Hepatic stellate cell (primary cell): ENCODE measurements around the gene TOX3.

ENCODE experiments used
- DNase-seq: peaks from one replicate; pipeline ENCODE4 v3.0.0; 2011; ENCODE audit warnings: low spot score

The TOX3 gene

DNA sequence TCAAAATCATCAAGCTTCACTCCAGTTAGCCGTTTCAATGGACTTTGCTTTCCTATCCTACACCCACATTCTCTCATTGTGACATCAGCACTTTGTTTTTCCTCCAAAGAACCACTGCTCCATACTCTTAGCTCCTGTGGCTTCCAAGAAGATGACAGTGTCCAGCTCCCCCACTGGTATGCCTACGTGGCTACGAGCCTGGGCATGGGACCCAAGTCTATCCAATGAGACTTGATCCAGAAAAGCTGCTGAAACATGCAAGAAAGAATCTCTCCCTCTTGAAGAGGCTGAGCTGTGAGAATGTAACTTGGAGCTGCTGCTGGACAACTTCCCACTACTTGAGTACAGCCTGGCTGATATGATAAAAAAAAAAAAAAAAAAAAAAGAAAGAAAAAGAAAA is 9.4 kb downstream of the TOX3 start:
- no peak for DNase-seq

GRCh38 chr16:52535076-52535475 is 11.9 kb downstream of the TOX3 start:
- DNase-seq = no peak

- no peak for DNase-seq
Observed at GRCh38 chr16:52533296-52533695, 13.6 kb downstream of the TOX3 start.

GRCh38 chr16:52532384-52532783 is 14.6 kb downstream of the TOX3 start:
- no peak for DNase-seq

DNA sequence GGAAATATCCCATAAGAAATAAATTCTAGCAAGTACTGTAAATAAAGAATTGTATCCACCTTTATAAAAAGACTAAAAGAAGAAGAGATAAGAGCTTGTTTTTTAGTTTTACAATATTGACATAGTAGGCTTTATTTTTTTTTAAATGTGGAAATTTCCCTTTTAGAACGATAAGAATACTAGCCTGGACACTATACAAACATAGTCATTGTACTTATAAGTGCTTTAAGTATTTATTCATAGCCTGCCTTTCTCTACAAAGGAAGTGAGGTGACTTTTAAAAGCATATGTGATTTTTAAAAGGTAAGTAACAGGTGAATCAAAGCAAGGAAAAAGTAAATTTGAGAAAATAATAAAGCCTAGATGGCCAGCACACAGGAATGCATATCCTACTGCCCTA is 17.7 kb downstream of the TOX3 start:
- DNase-seq = no peak

GRCh38 chr16:52528393-52529065 is 18.4 kb downstream of the TOX3 start:
- DNase-seq = no peak

GRCh38 chr16:52526830-52527229 is 20.1 kb downstream of the TOX3 start:
- DNase-seq = no peak

GRCh38 chr16:52526116-52526828 is 20.7 kb downstream of the TOX3 start:
- no peak for DNase-seq

GRCh38 chr16:52521570-52521969 is 25.4 kb downstream of the TOX3 start:
- no peak for DNase-seq

GRCh38 chr16:52518884-52519283 is 28.1 kb downstream of the TOX3 start:
- DNase-seq = no peak

GRCh38 chr16:52515068-52515671 is 31.8 kb downstream of the TOX3 start:
- no peak for DNase-seq

DNA sequence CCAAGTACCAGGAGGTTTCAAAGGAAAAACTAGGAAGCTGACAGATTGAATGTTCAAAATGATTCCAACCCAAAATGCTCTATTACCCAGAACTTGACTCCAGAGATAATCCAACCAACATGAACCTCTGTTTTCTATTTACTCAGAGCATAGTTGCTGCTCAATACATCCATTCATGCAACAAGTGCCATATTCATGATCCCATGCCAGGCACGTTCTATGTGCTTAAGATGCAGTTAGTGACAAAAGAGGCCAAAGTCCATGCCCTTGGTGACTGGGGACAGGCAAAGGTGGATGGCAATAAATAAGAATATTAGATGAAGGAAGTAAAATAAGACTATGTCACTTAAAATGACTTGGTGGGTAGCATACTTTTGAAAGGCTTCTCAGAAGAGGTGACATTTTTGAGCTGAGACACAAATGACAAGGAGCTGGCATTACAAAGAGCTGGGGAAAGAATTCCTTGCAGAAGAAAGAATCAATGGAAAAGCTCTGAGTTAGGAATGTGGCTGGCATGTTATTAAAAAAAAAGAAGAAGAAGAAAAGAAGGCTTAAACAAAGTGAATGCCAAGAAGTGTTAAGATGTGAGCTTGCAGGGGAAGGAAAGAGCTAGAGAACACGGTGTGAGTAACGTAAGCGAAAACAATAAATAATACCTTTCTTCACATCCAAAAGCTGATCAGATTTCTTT is 34.5 kb downstream of the TOX3 start:
- DNase-seq = no peak

DNA sequence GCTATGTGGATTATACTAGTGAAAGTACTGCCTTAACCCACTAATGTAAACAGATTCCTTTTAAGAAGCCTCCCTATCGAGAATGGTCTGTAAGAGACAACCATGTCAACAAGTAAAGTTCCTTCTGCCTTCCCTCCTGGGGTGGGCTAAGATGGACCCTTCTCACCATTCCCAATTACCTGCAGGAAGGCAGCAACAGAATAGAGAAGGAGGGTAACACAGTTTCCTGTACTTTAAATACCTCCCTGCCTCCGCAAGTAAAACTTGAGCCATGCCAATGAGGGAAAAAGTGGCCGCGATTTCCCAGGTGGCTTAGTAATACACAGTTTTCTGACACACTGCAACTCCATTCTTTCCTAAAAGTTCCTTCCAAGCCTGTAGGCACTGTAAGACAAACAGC is 45.2 kb downstream of the TOX3 start:
- no peak for DNase-seq

DNA sequence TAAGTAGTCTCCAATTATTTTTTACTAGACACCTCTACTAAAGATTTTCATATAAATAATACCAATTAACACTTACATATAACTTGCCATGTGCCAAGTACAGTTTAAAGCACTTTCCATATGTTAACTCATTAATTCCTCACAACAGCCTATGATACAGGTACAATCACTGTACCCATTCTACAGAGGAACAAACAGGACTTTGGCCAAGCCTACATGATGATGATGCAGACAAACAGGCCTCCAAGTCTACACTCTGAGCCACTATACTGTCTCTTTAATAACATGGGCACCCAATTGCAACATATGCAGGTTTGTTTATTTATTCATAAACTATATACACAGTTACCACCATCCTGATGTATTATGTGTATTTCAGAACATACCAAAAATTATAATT is 46.0 kb downstream of the TOX3 start:
- no peak for DNase-seq

DNA sequence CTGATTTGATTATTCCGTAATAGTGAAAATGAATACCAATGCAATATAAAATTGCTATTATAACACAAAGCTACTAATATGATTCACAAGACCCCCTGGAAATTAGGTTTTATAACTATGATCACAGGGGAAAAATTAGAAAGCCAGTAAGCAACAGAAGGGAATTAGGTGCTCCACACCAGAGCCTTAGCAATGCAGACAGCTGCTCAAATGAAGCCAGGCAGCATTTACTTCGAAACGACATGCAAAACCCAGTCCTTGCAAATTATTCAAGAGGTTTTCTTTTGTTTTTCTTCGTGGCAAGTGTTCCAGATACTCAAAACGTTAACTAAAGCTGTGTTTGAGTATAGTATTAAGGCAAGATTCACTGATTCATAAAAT is 47.9 kb downstream of the TOX3 start:
- DNase-seq = no peak

- DNase-seq = no peak
Observed at GRCh38 chr16:52498328-52499059, 48.4 kb downstream of the TOX3 start.

GRCh38 chr16:52497067-52497816 is 49.7 kb downstream of the TOX3 start:
- no peak for DNase-seq

GRCh38 chr16:52496051-52496876 is 50.7 kb downstream of the TOX3 start:
- DNase-seq = no peak

GRCh38 chr16:52494621-52495020 is 52.3 kb downstream of the TOX3 start:
- DNase-seq = no peak

- DNase-seq = no peak
Observed at GRCh38 chr16:52494145-52494544, 52.8 kb downstream of the TOX3 start.
